ENCODE data around the gene ZNF778.

GRCh38 chr16:89283449-89283848 lies 65.9 kb downstream of the ZNF778 start:
- TF ChIP-seq POLR2A (IDR thresholded peaks at IDR 0.05) (no peak), CTCF (IDR thresholded peaks at IDR 0.05) (no peak)

Measured in body of pancreas (tissue), 4 donors.